ENCODE measurements around the gene TLR1. TPM values are rescaled to one million over a fixed set of nuclear protein-coding genes. Genes with fewer than 3 reads are reported as not detected.

Gene TLR1
- total RNA-seq, 6 donors from 2014 or later = 16.4 to 41.9 (median 24.8) TPM

- Histone ChIP-seq H3K4me3 (no peak overlapping the region), H3K27me3 (no peaks in the 10 kb centered on the region), H3K4me1 (peaks cover 0 to 5% (median 1%) of the 10 kb centered on the region in 4 donors), H3K36me3 (no peaks in the 10 kb centered on the region), H3K27ac (no peak overlapping the region), H3K9me3 (no peaks in the 10 kb centered on the region)
- no peak for DNase-seq
- no peak for ATAC-seq (ENCODE audit: low FRiP score in 2 of 2)
- 65 to 66% methylated on average over 3 of the region's 3 CpGs for WGBS, 2 donors
- TF ChIP-seq POLR2AphosphoS5 (IDR thresholded peaks at IDR 0.05) = no peak
- TF ChIP-seq EP300 (IDR thresholded peaks at IDR 0.05) = no peak
- TF ChIP-seq CTCF (IDR thresholded peaks at IDR 0.05) = no peak
- TF ChIP-seq POLR2A (IDR thresholded peaks at IDR 0.05) = no peak
Measured at GRCh38 chr4:38764277-38764676, 40.3 kb downstream of the TLR1 start.

- ATAC-seq (ENCODE audit: low FRiP score in 2 of 2) = no peak
- DNase-seq = no peak
Measured at GRCh38 chr4:38762560-38762959, 42.0 kb downstream of the TLR1 start.

DNA sequence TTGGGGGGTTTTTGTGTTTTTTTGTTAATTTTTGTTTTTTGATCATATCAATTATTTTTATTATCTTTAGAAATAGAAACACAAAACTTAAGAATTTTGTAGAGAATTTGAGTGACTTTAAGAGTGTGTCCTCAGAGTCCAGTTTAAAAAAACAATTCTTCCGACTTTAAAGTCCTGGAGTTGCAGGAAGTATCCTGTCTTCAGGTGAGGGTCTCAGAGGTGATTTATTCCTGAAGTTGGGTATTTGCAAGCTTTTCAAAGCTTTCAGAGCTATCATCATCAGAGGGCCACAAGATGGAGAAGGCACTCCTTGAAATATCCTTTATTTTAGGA lies 44.8 kb downstream of the TLR1 start:
- Histone ChIP-seq H3K4me1 (peaks cover 0 to 5% (median 2%) of the 10 kb centered on the region in 4 donors), H3K27ac (no peak overlapping the region), H3K36me3 (no peaks in the 10 kb centered on the region), H3K4me3 (no peak overlapping the region), H3K9me3 (no peaks in the 10 kb centered on the region), H3K27me3 (no peaks in the 10 kb centered on the region)
- ATAC-seq (ENCODE audit: low FRiP score in 2 of 2) (no peak), DNase-seq (no peak)
- no peak for TF ChIP-seq POLR2AphosphoS5 (IDR thresholded peaks at IDR 0.05)
- TF ChIP-seq EP300 (IDR thresholded peaks at IDR 0.05) = no peak
- no peak for TF ChIP-seq POLR2A (IDR thresholded peaks at IDR 0.05)
- no peak for TF ChIP-seq CTCF (IDR thresholded peaks at IDR 0.05)
- WGBS, 2 donors = 88 to 100% methylated on average over 1 of the region's 1 CpG

More at GRCh38 chr4:38762560-38762959, 42.0 kb downstream of the TLR1 start:
- 81 to 82% methylated on average over 12 to 14 of the region's 14 CpGs for WGBS, 2 donors
- Histone ChIP-seq H3K4me3 (no peak overlapping the region), H3K4me1 (peaks cover 0 to 5% (median 2%) of the 10 kb centered on the region in 4 donors), H3K36me3 (no peaks in the 10 kb centered on the region), H3K9me3 (no peaks in the 10 kb centered on the region), H3K27me3 (no peaks in the 10 kb centered on the region), H3K27ac (peak overlapping the region in 2 of 4 donors; percentile 74 to 79)
- TF ChIP-seq POLR2AphosphoS5 (IDR thresholded peaks at IDR 0.05) (no peak), CTCF (IDR thresholded peaks at IDR 0.05) (no peak), EP300 (IDR thresholded peaks at IDR 0.05) (no peak), POLR2A (IDR thresholded peaks at IDR 0.05) (no peak)

- ATAC-seq (ENCODE audit: low FRiP score in 2 of 2) (peak; percentile 42 to 87), DNase-seq (peak in 1 of 2 donors; percentile 55)
Measured at GRCh38 chr4:38759113-38759789, 45.3 kb downstream of the TLR1 start.

More at GRCh38 chr4:38759113-38759789, 45.3 kb downstream of the TLR1 start:
- no peaks in the 10 kb centered on the region for H3K9me3 ChIP-seq
- H3K4me1 ChIP-seq = peaks cover 0 to 5% (median 2%) of the 10 kb centered on the region in 4 donors
- no peak for TF ChIP-seq POLR2AphosphoS5 (IDR thresholded peaks at IDR 0.05)
- TF ChIP-seq CTCF (IDR thresholded peaks at IDR 0.05) = peak; percentile 34 to 67 (median 65)
- H3K36me3 ChIP-seq = no peaks in the 10 kb centered on the region
- no peaks in the 10 kb centered on the region for H3K27me3 ChIP-seq
- no peak overlapping the region for H3K27ac ChIP-seq
- WGBS, 2 donors = 14% methylated on average over 7 to 8 of the region's 8 CpGs
- no peak overlapping the region for H3K4me3 ChIP-seq

Data from upper lobe of left lung (tissue), 6 donors.